Left lung (tissue), 10 donors: Measurements from ENCODE around the gene AP2A2. TPM values are rescaled to one million over a fixed set of nuclear protein-coding genes. Genes with fewer than 3 reads are reported as not detected.
A peak's percentile ranks its signal among the peaks of the same experiment; 100 is the strongest.

Experiments used
- ATAC-seq: fragments of 200-7000 bp; cut with Tn5 transposase; one replicate; pipeline ENCODE4 v1.9.1; 2020; ENCODE audit warnings: moderate library complexity
- DNase-seq, 4 donors: peaks; one replicate each; pipeline ENCODE4 v3.0.0-alpha.2; 2013 to 2020
- H3K27ac ChIP-seq, 2 donors: fragments of 200-600 bp; sonication (generic) in 1 of 2; one replicate each; pipeline versions ENCODE4 v1.5.0 to v1.8.0; 2020 to 2021
- H3K27me3 ChIP-seq, 2 donors: fragments of 200-600 bp; sonication (generic) in 1 of 2; one replicate each; pipeline versions ENCODE4 v1.5.0 to v1.8.0; 2020 to 2021
- H3K36me3 ChIP-seq, 2 donors: fragments of 200-600 bp; sonication (generic) in 1 of 2; one replicate each; pipeline versions ENCODE4 v1.5.0 to v1.8.0; 2020 to 2021
- H3K4me1 ChIP-seq, 2 donors: fragments of 200-600 bp; one replicate each; pipeline ENCODE4 v1.8.0; 2021
- H3K4me3 ChIP-seq, 2 donors: fragments of 200-600 bp; sonication (generic) in 1 of 2; one replicate each; pipeline versions ENCODE4 v1.5.0 to v1.8.0; 2020 to 2021; ENCODE audit warnings: mild to moderate bottlenecking in 1 of 2
- H3K9me3 ChIP-seq, 2 donors: fragments of 200-600 bp; sonication (generic) in 1 of 2; one replicate each; pipeline versions ENCODE4 v1.5.0 to v1.8.0; 2020 to 2021
- intact Hi-C, 2 donors: fragments of 100-400 bp; cut with DNase I; formaldehyde crosslinking; loops; one replicate each; pipeline versions ENCODE4 v1.11.2 to v1.14.2; 2022
- polyA plus RNA-seq, 6 donors: library from polyadenylated mRNA; unstranded; fragments of 120-200 nt; gene quantifications; one replicate each; pipeline ENCODE4 v1.2.1, GENCODE V29; 2013; ENCODE audit not compliant: insufficient read length in 6 of 6
- total RNA-seq, 2 donors: library from RNA; stranded (reverse); fragmentation: NEBNext Ultra II Directional; extraction: Animal tissue kit (Norgen Biotek cat#: 25700); gene quantifications; one replicate each; pipeline ENCODE4 v1.2.1, GENCODE V29; 2021
- TF ChIP-seq, protein P1 (sequence below), 2 donors: fragments of 200-600 bp; sonication (generic) in 1 of 2; IDR thresholded peaks; one replicate each; pipeline versions ENCODE4 v1.5.0 to v1.8.0; 2021; ENCODE audit warnings: antibody characterized with exemption in 2 of 2
- donor health status: DM: no; HTN: yes; CAD: no.
- donor health status: DM: no; HTN: no; CAD: no.

Gene AP2A2
- total and polyA plus RNA-seq, 8 donors: 77.0 to 98.4 (median 83.0) TPM

DNA sequence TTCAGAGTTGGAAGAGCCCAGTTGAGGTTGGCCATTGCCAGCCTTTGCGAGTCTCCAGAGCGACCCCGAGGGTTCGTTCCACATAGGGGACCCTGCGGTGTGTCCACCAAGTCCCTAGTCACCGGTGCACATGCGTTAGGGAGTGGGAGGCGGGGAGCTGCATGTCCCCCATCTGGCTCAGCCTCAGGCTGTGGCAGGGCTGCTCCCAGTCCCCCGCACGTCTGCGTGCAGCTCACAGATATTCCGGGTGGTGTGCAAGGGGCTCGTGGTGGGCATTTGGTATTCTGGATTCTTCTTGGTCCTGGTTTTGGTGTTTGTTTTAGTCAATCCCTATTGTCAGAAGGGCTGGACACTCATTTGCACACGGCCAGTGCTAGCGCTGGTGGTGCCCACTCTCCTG is 62.0 kb downstream of the AP2A2 start:
- Histone ChIP-seq H3K27ac (no peak overlapping the region), H3K27me3 (no peaks in the 10 kb centered on the region), H3K36me3 (peaks cover 1 to 91% of the 10 kb centered on the region in 2 donors), H3K4me3 (no peak overlapping the region), H3K9me3 (no peaks in the 10 kb centered on the region), H3K4me1 (peaks cover 0 to 13% of the 10 kb centered on the region in 2 donors)
- DNase-seq (no peak), ATAC-seq (no peak)
- TF ChIP-seq, protein P1, sequence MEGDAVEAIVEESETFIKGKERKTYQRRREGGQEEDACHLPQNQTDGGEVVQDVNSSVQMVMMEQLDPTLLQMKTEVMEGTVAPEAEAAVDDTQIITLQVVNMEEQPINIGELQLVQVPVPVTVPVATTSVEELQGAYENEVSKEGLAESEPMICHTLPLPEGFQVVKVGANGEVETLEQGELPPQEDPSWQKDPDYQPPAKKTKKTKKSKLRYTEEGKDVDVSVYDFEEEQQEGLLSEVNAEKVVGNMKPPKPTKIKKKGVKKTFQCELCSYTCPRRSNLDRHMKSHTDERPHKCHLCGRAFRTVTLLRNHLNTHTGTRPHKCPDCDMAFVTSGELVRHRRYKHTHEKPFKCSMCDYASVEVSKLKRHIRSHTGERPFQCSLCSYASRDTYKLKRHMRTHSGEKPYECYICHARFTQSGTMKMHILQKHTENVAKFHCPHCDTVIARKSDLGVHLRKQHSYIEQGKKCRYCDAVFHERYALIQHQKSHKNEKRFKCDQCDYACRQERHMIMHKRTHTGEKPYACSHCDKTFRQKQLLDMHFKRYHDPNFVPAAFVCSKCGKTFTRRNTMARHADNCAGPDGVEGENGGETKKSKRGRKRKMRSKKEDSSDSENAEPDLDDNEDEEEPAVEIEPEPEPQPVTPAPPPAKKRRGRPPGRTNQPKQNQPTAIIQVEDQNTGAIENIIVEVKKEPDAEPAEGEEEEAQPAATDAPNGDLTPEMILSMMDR (IDR thresholded peaks at IDR 0.05): no peak
- intact Hi-C loops: no loop called here

DNA sequence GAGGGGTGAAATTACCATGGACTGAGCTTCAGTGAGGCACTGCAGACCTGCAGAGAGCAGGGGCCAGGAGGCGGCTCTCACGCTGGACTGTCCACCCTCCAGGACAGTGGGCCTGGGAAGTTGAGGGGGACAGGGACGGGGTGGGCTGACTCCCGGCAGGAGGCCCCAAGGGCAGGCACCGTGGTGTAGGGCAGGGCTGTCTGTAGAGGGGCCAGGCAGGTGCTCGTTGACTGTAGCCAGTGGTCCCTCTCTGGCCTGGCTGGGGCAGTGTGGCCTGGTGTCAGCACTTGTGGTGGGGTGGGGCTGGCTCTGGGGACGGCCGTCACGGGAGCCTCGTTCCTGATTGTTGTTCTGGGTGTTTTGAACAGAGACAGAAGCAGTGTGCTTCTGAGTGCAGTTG is 64.4 kb downstream of the AP2A2 start:
- Histone ChIP-seq H3K4me1 (peaks cover 0 to 13% of the 10 kb centered on the region in 2 donors), H3K4me3 (no peak overlapping the region), H3K27ac (no peak overlapping the region), H3K27me3 (no peaks in the 10 kb centered on the region), H3K36me3 (peaks cover 3 to 93% of the 10 kb centered on the region in 2 donors), H3K9me3 (no peaks in the 10 kb centered on the region)
- ATAC-seq (no peak), DNase-seq (peak in 1 of 4 donors; percentile 51)
- intact Hi-C loops: no loop called here
- TF ChIP-seq, protein P1 (IDR thresholded peaks at IDR 0.05): no peak

GRCh38 chr11:991034-991433 is 65.4 kb downstream of the AP2A2 start:
- intact Hi-C loops: no loop called here
- Histone ChIP-seq H3K4me3 (no peak overlapping the region), H3K27ac (no peak overlapping the region), H3K36me3 (peaks cover 3 to 91% of the 10 kb centered on the region in 2 donors), H3K9me3 (no peaks in the 10 kb centered on the region), H3K4me1 (peaks cover 0 to 11% of the 10 kb centered on the region in 2 donors), H3K27me3 (no peaks in the 10 kb centered on the region)
- ATAC-seq (no peak), DNase-seq (no peak)
- TF ChIP-seq, protein P1 (IDR thresholded peaks at IDR 0.05): no peak

- Histone ChIP-seq H3K4me3 (no peak overlapping the region), H3K9me3 (no peaks in the 10 kb centered on the region), H3K27me3 (no peaks in the 10 kb centered on the region), H3K36me3 (peaks cover 3 to 91% of the 10 kb centered on the region in 2 donors), H3K4me1 (peaks cover 0 to 3% of the 10 kb centered on the region in 2 donors), H3K27ac (no peak overlapping the region)
- DNase-seq (peak in 1 of 4 donors; percentile 42), ATAC-seq (no peak)
- TF ChIP-seq, protein P1 (IDR thresholded peaks at IDR 0.05): no peak
- intact Hi-C loops: no loop called here
Measured at GRCh38 chr11:991711-992307, 66.1 kb downstream of the AP2A2 start.

- Histone ChIP-seq H3K36me3 (peaks cover 3 to 91% of the 10 kb centered on the region in 2 donors), H3K4me3 (no peak overlapping the region), H3K27me3 (no peaks in the 10 kb centered on the region), H3K9me3 (no peaks in the 10 kb centered on the region), H3K27ac (no peak overlapping the region), H3K4me1 (no peaks in the 10 kb centered on the region)
- no peak for DNase-seq
- TF ChIP-seq, protein P1 (IDR thresholded peaks at IDR 0.05): no peak
- intact Hi-C loops: no loop called here
- no peak for ATAC-seq
Measured at GRCh38 chr11:992577-992976, 66.9 kb downstream of the AP2A2 start.
